ENCODE measurements around the gene CTXN1.

The CTXN1 gene

GRCh38 chr19:7926021-7926726 lies at the start of gene CTXN1:
Gene CTXN1 (minus strand): TSS chr19:7926135. CDS start chr19:7925538, 597 bp downstream.
- H3K27ac ChIP-seq = peak within 1 kb of the TSS; percentile 66
- TF ChIP-seq CTCF (conservative IDR thresholded peaks at IDR 0.05) (no peak), ZFX (IDR thresholded peaks at IDR 0.05) (no peak)

GRCh38 chr19:7975037-7975436 lies 49.1 kb upstream of the CTXN1 start:
- TF ChIP-seq ZFX (IDR thresholded peaks at IDR 0.05) (no peak), CTCF (conservative IDR thresholded peaks at IDR 0.05) (no peak)
- no peak overlapping the region for H3K27ac ChIP-seq

GRCh38 chr19:7973883-7974282 lies 47.9 kb upstream of the CTXN1 start:
- TF ChIP-seq ZFX (IDR thresholded peaks at IDR 0.05) (no peak), CTCF (conservative IDR thresholded peaks at IDR 0.05) (no peak)
- no peak overlapping the region for H3K27ac ChIP-seq

- TF ChIP-seq CTCF (conservative IDR thresholded peaks at IDR 0.05) (no peak), ZFX (IDR thresholded peaks at IDR 0.05) (no peak)
These were observed 45.9 kb upstream of the CTXN1 start for GRCh38 chr19:7971553-7972520.

GRCh38 chr19:7970716-7971448 lies 44.9 kb upstream of the CTXN1 start:
- no peak overlapping the region for H3K27ac ChIP-seq
- TF ChIP-seq ZFX (IDR thresholded peaks at IDR 0.05) = no peak
- peak; percentile 90 for TF ChIP-seq CTCF (conservative IDR thresholded peaks at IDR 0.05)

More at GRCh38 chr19:7971553-7972520, 45.9 kb upstream of the CTXN1 start:
- no peak overlapping the region for H3K27ac ChIP-seq

- no peak overlapping the region for H3K27ac ChIP-seq
- TF ChIP-seq CTCF (conservative IDR thresholded peaks at IDR 0.05) (no peak), ZFX (IDR thresholded peaks at IDR 0.05) (no peak)
These were observed 43.6 kb upstream of the CTXN1 start for GRCh38 chr19:7969555-7969939.
